ENCODE measurements around the gene CPNE5. TPM values are rescaled to one million over a fixed set of nuclear protein-coding genes. Genes with fewer than 3 reads are reported as not detected.

The CPNE5 gene
- total and polyA plus RNA-seq, 2 donors from 2014 or later, result 3.7 to 7.1 TPM

GRCh38 chr6:36717231-36717825 lies 121.9 kb downstream of the CPNE5 start:
- TF ChIP-seq, protein P1, sequence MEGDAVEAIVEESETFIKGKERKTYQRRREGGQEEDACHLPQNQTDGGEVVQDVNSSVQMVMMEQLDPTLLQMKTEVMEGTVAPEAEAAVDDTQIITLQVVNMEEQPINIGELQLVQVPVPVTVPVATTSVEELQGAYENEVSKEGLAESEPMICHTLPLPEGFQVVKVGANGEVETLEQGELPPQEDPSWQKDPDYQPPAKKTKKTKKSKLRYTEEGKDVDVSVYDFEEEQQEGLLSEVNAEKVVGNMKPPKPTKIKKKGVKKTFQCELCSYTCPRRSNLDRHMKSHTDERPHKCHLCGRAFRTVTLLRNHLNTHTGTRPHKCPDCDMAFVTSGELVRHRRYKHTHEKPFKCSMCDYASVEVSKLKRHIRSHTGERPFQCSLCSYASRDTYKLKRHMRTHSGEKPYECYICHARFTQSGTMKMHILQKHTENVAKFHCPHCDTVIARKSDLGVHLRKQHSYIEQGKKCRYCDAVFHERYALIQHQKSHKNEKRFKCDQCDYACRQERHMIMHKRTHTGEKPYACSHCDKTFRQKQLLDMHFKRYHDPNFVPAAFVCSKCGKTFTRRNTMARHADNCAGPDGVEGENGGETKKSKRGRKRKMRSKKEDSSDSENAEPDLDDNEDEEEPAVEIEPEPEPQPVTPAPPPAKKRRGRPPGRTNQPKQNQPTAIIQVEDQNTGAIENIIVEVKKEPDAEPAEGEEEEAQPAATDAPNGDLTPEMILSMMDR (IDR thresholded peaks at IDR 0.05; ENCODE audit: borderline replicate concordance, extremely low read depth, insufficient read depth), result no peak
- Histone ChIP-seq H3K9ac (ENCODE audit: low read length in 3 of 3) (no peak overlapping the region), H3K9me3 (ENCODE audit: control insufficient read depth in 2 of 3, insufficient read depth in 1 of 3, low read length in 3 of 3) (no peaks in the 10 kb centered on the region), H3K27ac (ENCODE audit: low read depth in 2 of 2, low read length in 2 of 2) (no peak overlapping the region), H3K36me3 (ENCODE audit: control insufficient read depth in 2 of 3, insufficient read depth in 3 of 3, low read length in 3 of 3) (no peaks in the 10 kb centered on the region), H3K4me1 (ENCODE audit: control insufficient read depth in 2 of 3, insufficient read depth in 2 of 3, low read depth in 1 of 3, low read length in 3 of 3) (no peaks in the 10 kb centered on the region), H3K27me3 (ENCODE audit: control insufficient read depth, insufficient read depth, low read length) (no peaks in the 10 kb centered on the region), H3K4me3 (ENCODE audit: low read length in 3 of 3) (no peak overlapping the region)
- FAIRE-seq, result no peak
- intact Hi-C loops (cut with DNase I), result no loop called here
- DNase-seq, result no peak

GRCh38 chr6:36716476-36717093 lies 122.7 kb downstream of the CPNE5 start:
- no peaks in the 10 kb centered on the region for H3K9me3 ChIP-seq (ENCODE audit: control insufficient read depth in 2 of 3, insufficient read depth in 1 of 3, low read length in 3 of 3)
- FAIRE-seq (no peak), DNase-seq (no peak)
- no peaks in the 10 kb centered on the region for H3K27me3 ChIP-seq (ENCODE audit: control insufficient read depth, insufficient read depth, low read length)
- no peak overlapping the region for H3K4me3 ChIP-seq (ENCODE audit: low read length in 3 of 3)
- TF ChIP-seq, protein P1 (IDR thresholded peaks at IDR 0.05; ENCODE audit: borderline replicate concordance, extremely low read depth, insufficient read depth), result no peak
- no peaks in the 10 kb centered on the region for H3K4me1 ChIP-seq (ENCODE audit: control insufficient read depth in 2 of 3, insufficient read depth in 2 of 3, low read depth in 1 of 3, low read length in 3 of 3)
- H3K27ac ChIP-seq (ENCODE audit: low read depth in 2 of 2, low read length in 2 of 2), result no peak overlapping the region
- H3K9ac ChIP-seq (ENCODE audit: low read length in 3 of 3), result no peak overlapping the region
- intact Hi-C loops (cut with DNase I), result no loop called here
- no peaks in the 10 kb centered on the region for H3K36me3 ChIP-seq (ENCODE audit: control insufficient read depth in 2 of 3, insufficient read depth in 3 of 3, low read length in 3 of 3)

DNA sequence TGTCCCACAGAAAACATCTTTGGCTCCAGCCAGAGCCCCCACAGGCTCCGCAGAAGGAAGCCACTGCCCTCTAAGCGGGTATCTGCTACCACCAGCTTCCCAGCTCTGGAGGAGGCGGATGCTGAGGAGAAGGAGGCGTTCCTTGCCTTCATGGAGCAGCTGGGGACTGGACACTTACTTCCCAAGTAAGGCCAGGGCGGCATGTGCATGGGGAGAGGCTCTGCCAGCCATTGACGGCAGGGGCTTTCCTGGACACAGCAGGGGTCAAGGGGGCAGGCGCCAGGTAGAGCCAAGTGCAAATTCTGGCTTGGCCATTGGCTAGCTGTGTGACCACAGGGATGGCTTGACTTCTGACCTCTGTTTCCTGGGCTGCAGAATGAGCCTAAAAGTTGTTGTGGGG lies 123.8 kb downstream of the CPNE5 start:
- FAIRE-seq, result no peak
- DNase-seq, result no peak
- intact Hi-C loops (cut with DNase I), result no loop called here
- no peaks in the 10 kb centered on the region for H3K9me3 ChIP-seq (ENCODE audit: control insufficient read depth in 2 of 3, insufficient read depth in 1 of 3, low read length in 3 of 3)
- H3K9ac ChIP-seq (ENCODE audit: low read length in 3 of 3), result no peak overlapping the region
- no peaks in the 10 kb centered on the region for H3K27me3 ChIP-seq (ENCODE audit: control insufficient read depth, insufficient read depth, low read length)
- TF ChIP-seq, protein P1 (IDR thresholded peaks at IDR 0.05; ENCODE audit: borderline replicate concordance, extremely low read depth, insufficient read depth), result no peak
- H3K36me3 ChIP-seq (ENCODE audit: control insufficient read depth in 2 of 3, insufficient read depth in 3 of 3, low read length in 3 of 3), result no peaks in the 10 kb centered on the region
- H3K4me3 ChIP-seq (ENCODE audit: low read length in 3 of 3), result no peak overlapping the region
- H3K4me1 ChIP-seq (ENCODE audit: control insufficient read depth in 2 of 3, insufficient read depth in 2 of 3, low read depth in 1 of 3, low read length in 3 of 3), result no peaks in the 10 kb centered on the region
- no peak overlapping the region for H3K27ac ChIP-seq (ENCODE audit: low read depth in 2 of 2, low read length in 2 of 2)

All from kidney (tissue), 14 donors.